ENCODE measurements around the gene STK32C. TPM values are rescaled to one million over a fixed set of nuclear protein-coding genes. Genes with fewer than 3 reads are reported as not detected.
A peak's percentile ranks its signal among the peaks of the same experiment; 100 is the strongest.
"Not testable (repeated sequence)": the region's sequence is repeated elsewhere in the genome, so short reads cannot be mapped to it uniquely, and the experiment has no call there.

STK32C gene
- total RNA-seq, 1 donor from 2014 or later = 8.7 TPM

GRCh38 chr10:132302421-132303310, 5.1 kb downstream of the STK32C start:
- DNase-seq (ENCODE audit: low read depth) = no peak

DNA sequence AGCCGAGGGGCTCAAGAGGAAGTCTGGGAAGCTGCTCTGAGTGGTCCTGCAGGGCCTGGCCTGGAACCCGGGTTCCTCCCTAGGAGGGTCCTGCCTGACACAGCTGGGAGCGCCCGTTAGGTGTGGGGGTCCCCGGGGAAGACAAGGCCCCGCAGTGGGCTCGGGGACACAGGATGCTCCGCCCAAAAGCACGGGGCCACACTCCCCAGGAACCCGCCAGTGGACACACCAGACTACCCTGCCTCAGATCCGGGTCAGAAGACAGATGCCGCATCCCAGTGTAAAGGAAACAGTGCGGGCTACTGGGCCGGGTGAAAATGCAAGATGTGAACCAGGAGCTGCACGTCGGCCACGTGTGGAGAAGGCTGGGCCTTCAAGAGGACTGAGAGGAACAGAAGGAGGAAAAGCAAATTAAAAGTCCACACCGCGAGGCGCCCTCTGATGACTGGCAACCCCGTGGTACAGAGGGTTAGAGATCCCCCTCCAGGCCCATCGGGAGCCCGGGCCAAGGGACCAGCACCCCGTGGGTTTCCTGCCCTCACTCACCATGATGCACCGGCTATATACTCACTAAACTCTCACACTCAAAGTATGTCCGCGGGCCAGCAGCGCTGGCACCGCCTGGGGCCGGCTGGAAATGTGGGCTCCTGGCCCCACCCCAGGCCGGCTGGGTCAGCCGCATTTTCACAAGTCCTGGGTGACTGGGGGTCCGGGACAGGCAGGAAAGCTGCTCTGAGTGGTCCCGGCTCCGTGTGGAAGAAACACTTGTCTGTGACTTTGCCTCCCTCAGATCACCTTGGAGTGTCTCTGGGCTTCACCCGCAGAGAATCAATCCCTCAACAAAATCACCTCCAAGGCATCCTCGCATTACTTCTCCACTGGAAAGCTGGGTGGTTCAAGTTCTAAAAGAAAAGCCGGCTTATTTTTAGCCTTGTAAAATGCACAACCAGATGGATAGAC, 6.1 kb downstream of the STK32C start:
- no peak for DNase-seq (ENCODE audit: low read depth)

GRCh38 chr10:132300582-132300981, 7.2 kb downstream of the STK32C start:
- DNase-seq (ENCODE audit: low read depth) = no peak

DNA sequence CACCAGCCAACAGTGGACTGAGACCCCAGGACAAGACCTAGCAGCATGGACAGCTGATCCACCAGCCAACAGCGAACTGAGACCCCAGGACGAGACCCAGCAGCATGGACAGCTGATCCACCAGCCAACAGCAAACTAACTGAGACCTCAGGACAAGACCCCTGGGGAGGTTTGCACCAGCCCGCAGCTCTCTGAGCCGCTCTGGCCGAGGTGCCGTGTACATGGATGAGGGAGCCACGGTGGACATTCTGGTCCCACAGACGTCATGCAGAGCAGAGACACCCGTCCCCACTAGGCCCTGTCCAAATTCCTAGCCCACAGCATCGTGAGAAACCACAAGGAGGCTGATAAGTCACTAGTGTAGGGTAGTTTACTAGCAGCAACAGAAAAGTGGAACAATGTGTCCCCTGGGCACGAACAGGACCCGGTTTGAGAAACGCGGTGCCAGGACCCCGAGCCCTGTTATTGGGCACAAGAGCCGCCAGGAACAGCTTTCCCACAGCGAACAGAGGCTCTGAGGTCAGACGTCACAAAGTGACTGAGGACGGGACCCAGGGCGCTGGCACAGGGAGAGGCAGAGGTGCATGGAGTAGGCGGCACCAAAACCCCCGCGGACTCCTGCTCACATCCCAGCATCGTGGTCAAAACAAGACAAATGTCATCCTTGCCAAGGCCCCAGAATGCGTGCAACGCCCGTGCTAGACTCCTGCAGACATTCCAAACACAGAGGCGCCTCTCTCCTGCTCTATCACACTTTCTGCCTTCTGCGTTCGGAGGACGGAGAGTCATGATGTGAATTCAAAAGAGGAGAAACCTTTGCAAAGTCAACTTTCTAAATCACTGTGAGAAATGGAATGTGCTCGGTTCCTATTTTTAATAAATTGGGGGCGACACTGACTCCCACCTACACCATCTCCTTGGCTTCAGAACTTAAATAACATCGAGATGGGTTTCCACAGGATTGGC, 8.1 kb downstream of the STK32C start:
- DNase-seq (ENCODE audit: low read depth) = no peak

DNA sequence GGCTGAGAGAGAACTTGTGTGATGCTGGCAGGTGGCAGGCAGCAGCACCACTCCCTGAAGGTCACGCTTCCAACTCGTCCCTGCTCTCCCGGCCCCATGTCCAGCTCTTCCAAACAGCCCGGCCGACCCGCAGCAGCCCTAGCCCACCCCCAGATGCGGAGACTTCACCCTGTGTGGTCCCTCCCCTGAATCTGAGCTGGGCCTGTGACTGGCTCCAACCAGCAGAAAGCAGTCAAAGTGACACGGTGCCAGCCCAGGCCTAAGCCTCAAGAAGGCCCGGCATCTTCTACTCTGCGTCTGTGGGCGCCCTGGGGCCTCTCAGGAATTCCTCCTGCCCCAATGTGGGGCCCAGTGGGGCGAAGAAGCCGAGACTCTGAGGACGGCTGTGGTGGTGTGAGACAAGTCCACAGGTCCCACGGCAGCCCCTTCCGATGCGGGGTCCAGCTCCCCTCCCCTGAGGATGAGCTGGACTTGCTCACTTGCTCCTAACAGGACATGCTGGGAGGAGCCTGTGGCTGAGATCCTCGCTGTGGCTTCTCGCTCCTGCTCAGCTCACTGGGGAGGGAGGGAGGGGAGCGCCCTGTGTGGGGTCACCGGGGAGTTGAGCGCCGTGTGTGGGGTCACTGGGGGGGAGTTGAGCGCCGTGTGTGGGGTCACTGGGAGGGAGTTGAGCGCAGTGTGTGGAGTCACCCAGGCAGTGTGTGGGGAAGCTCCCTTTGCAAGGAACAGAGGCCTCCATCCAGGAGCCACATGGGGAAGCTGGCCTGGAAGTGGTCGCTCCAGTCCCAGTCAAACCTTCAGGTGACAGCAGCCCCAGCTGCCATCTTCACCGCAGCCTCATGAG, 9.5 kb downstream of the STK32C start:
- no peak for DNase-seq (ENCODE audit: low read depth)

GRCh38 chr10:132297526-132297925, 10.2 kb downstream of the STK32C start:
- DNase-seq (ENCODE audit: low read depth) = no peak

- no peak for DNase-seq (ENCODE audit: low read depth)
Observed at GRCh38 chr10:132296666-132297443, 10.9 kb downstream of the STK32C start.

GRCh38 chr10:132295481-132295880, 12.3 kb downstream of the STK32C start:
- not testable (repeated sequence) for DNase-seq (ENCODE audit: low read depth)

DNA sequence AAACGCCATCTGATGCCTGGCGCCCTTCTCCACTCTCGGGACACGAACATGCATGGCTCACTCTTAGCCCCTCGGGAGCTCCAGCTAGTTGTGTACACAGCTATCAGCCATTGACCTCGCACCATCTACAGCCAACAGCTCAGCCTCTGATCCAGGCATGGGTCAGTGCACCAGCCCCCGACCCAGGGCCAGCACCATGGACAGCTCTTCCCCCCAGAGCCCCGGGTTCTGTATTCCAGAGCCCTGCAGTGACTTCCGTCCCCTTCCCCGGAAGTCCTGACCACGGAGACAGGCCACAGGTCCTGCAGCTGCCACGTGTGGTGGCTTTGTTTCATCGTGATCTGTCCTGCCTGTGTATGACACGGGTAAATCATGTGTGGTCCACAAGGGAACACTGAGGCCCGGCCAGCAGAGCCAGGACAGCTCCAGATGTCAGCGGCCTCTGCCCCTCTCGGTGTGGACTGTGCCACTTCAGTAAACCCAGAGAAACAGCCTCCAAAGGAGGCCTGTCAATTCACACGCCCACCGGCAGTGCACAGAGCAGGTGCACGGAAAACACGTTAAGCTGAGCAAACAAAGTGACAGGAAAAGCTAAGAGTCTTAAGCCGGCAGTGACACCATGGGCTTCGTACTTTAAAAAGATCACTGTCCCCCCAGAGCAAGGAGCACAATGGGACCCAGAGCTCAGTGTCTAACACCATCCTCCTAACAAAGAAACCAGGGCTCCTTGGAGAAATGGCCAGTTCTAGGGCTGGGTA, 13.0 kb downstream of the STK32C start:
- peak; percentile 19 for DNase-seq (ENCODE audit: low read depth)

DNA sequence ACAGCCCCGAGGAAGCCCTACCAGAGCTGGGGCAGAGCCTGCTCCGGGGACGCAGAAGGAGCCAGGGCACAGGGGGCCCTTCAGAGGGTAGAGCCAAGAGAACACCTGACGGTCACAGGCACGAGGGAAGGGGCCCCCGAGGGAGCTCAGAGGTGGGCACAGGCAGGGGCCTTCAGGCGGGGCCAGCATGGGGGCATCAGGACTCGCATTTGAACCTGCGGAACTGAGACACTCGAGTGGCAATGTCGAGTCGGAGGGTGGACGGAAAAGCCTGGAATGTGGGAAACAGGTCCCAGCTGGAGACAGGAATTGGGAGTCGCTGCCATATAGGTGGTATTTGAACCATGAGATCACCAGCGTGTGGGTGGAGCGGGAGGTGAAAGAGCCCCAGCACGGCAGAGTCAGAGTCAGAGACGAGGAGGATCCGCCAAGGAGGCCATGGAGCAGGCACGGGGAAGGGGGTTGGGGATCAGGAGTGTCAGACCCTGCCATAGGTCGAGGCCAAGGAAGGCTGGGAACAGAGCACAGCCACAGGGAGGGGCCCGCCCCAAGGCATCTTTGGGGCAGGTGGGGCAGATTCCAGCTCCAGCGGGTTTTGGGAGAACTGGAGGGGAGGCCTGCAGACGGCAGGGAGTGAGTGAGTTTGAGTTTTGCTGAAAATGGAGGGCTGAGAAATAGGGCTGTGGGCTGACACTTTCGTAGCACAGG, 13.8 kb downstream of the STK32C start:
- DNase-seq (ENCODE audit: low read depth) = no peak

- DNase-seq (ENCODE audit: low read depth) = no peak
Observed at GRCh38 chr10:132293201-132293812, 14.4 kb downstream of the STK32C start.

DNA sequence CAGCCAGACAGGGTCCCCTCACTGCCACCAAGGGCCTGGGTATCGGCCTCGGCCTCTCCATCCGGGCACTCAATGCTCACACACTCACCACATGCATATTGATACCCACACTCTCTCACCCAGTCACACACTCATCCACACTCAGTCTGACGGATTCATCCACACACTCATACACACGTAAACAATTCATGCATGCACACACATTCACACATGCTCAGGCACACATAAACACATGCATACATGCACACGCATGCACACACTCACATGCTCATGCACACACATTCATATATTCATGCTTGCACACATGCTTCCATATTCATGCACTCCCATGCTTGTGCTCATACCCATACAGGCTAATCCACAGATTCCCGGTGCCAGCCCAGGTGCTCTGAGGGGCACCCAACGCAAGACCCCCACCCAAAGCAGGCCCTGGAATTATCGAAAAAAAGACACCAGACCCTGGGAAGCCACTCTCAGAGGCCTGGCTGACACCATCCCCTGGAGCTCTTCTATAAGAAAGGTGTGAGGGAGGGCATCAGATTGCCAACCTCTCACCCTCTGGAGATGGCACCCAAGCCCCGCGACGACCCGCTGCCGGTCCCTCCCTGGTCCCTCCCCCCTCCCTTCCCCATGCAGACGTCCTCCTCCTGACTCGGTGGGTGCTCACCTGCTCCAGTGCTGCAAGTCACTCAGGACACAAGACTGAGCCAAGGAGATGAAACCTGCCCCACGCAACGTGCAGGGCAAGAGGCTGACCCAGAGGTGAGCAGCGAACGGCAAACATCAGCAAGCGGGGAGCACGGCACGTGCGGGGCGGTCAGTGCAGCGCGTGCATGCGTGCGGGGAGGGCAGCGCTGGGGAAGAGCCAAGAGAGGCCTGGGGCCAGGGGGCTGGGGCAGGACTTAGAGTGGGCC, 15.2 kb downstream of the STK32C start:
- DNase-seq (ENCODE audit: low read depth) = no peak

GRCh38 chr10:132291826-132292225, 15.9 kb downstream of the STK32C start:
- DNase-seq (ENCODE audit: low read depth) = no peak

DNA sequence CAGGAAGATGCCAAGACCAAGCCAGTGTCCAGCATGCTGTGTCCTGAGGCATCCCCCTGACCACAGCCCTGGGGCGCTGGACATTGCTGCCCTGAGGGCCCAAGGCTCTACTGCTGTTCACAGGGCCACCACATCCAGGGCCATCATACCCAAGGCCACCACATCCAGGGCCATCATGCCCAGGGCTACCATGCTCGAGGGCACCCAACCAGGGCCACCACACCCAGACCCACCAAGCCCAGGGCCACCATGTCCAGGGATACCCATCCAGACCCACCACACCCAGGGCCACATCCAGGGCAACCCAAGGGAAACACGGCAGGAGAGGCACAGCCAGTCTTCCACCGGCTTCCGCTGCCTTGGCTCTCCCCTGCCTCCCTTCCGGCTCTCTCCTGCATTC, 17.1 kb downstream of the STK32C start:
- no peak for DNase-seq (ENCODE audit: low read depth)

GRCh38 chr10:132289439-132289838, 18.3 kb downstream of the STK32C start:
- no peak for DNase-seq (ENCODE audit: low read depth)
